Panc1 (cell line): Measurements from ENCODE around the gene SRSF2. TPM values are rescaled to one million over a fixed set of nuclear protein-coding genes. Genes with fewer than 3 reads are reported as not detected.
A peak's percentile ranks its signal among the peaks of the same experiment; 100 is the strongest.

ENCODE experiments used
- ATAC-seq: fragments of 200-7000 bp; cut with Tn5 transposase; 2 replicates; pipeline ENCODE4 v1.9.1; 2020; ENCODE audit warnings: mild to moderate bottlenecking, moderate library complexity
- BruUV-seq: library from RNA; stranded (reverse); fragments of 400-500 nt; replicated peaks from 2 replicates; lab custom pipeline; 2021; lab: Mats Ljungman, UMichigan
- CTCF ChIA-PET: fragments of 300-600 bp; sonication (Branson Sonifier 250); formaldehyde crosslinking; loops from one replicate; lab custom pipeline; 2022; ENCODE audit warnings: antibody characterized with exemption; lab: Charles Lee
- POLR2A ChIA-PET: fragments of 300-600 bp; sonication (Branson Sonifier 250); formaldehyde crosslinking; loops from one replicate; lab custom pipeline; 2022; ENCODE audit warnings: antibody characterized with exemption; lab: Charles Lee
- DNase-seq: peaks from one replicate; pipeline ENCODE4 v3.0.0-alpha.2; 2010; ENCODE audit warnings: low read depth, low spot score
- H3K27ac ChIP-seq: 2 replicates; pipeline ENCODE4 v1.5.1; 2011; ENCODE audit warnings: mild to moderate bottlenecking, low read length, inconsistent platforms
- H3K27me3 ChIP-seq: fragments of 200-500 bp; sonication (Bioruptor generic); 2 replicates; pipeline ENCODE4 v1.6.0; 2014; ENCODE audit warnings: low read length, inconsistent platforms; ENCODE audit not compliant: control insufficient read depth, insufficient read depth
- H3K36me3 ChIP-seq: fragments of 200-500 bp; sonication (Bioruptor generic); 2 replicates; pipeline ENCODE4 v1.5.1; 2014; ENCODE audit warnings: inconsistent platforms, mild to moderate bottlenecking, low read length, moderate library complexity; ENCODE audit not compliant: control insufficient read depth, insufficient read depth
- H3K4me1 ChIP-seq: 2 replicates; pipeline ENCODE4 v1.5.1; 2011; ENCODE audit warnings: inconsistent platforms, mild to moderate bottlenecking, low read length, moderate library complexity; ENCODE audit not compliant: control insufficient read depth, insufficient read depth
- H3K4me3 ChIP-seq, 2 experiments: 2 replicates each; pipeline ENCODE4 v1.5.1; 2011 to 2012; ENCODE audit warnings: low read depth in 2 of 2, low read length in 2 of 2, mild to moderate bottlenecking in 2 of 2, inconsistent platforms in 1 of 2, moderate library complexity in 1 of 2
- H3K9me3 ChIP-seq: fragments of 200-500 bp; sonication (Bioruptor generic); 2 replicates; pipeline ENCODE4 v1.5.1; 2014; ENCODE audit warnings: low read depth, mild to moderate bottlenecking, inconsistent platforms, low read length, moderate library complexity; ENCODE audit not compliant: control insufficient read depth, insufficient read depth
- CTCF ChIP-seq: fragments of 450-650 bp; IDR thresholded peaks from 2 replicates; pipeline ENCODE4 v1.5.1; 2017; ENCODE audit warnings: mild to moderate bottlenecking
- POLR2AphosphoS5 ChIP-seq: IDR thresholded peaks from 2 replicates; pipeline ENCODE4 v1.6.1; 2012; ENCODE audit warnings: mild to moderate bottlenecking, low read depth, low read length, moderate library complexity
- REST ChIP-seq, 2 experiments: IDR thresholded peaks; 2 replicates each; pipeline ENCODE4 v1.6.1; 2011 to 2012; ENCODE audit warnings: low read depth in 2 of 2, control low read depth in 1 of 2, low read length in 1 of 2, mild to moderate bottlenecking in 1 of 2, moderate library complexity in 1 of 2; ENCODE audit not compliant: insufficient read depth in 1 of 2
- SIN3A ChIP-seq: IDR thresholded peaks from 2 replicates; pipeline ENCODE4 v1.6.1; 2012; ENCODE audit warnings: low read depth, mild to moderate bottlenecking, low read length, moderate library complexity, borderline replicate concordance; ENCODE audit not compliant: insufficient read depth
- TCF7L2 ChIP-seq: IDR thresholded peaks from 2 replicates; pipeline ENCODE4 v1.6.1; 2011; ENCODE audit warnings: mild to moderate bottlenecking, low read depth, low read length, inconsistent platforms
- in situ Hi-C: cut with HindIII; loops from 2 replicates; pipeline ENCODE4 v1.10.0; 2016; ENCODE audit warnings: low sequenced_read_pairs, low pct_unique_long_range_greater_than_20kb
- intact Hi-C: fragments of 100-400 bp; cut with micrococcal nuclease; formaldehyde crosslinking; loops from one replicate; pipeline ENCODE4 v1.10.0; 2022; ENCODE audit not compliant: unreplicated experiment
- total RNA-seq: library from RNA; stranded (reverse); gene quantifications from one replicate; pipeline ENCODE4 v1.2.1, GENCODE V29; 2021; ENCODE audit not compliant: unreplicated experiment

Gene SRSF2
- total RNA-seq, 1 experiment from 2014 or later: 436 TPM

GRCh38 chr17:76752006-76752405 lies 14.9 kb upstream of the SRSF2 start:
- no peak for TF ChIP-seq REST (IDR thresholded peaks at IDR 0.05; ENCODE audit: insufficient read depth in 1 of 2, low read depth in 2 of 2, low read length in 1 of 2)
- TF ChIP-seq TCF7L2: no peak
- TF ChIP-seq POLR2AphosphoS5: no peak
- TF ChIP-seq CTCF: no peak
- TF ChIP-seq SIN3A: no peak
- TSS peak; percentile 34 for BruUV-seq
- no peaks in the 10 kb centered on the region for H3K9me3 ChIP-seq
- in situ Hi-C loops (no loop called here), intact Hi-C loops (no loop called here)
- POLR2A ChIA-PET: no interaction called here
- H3K27ac ChIP-seq: no peak overlapping the region
- CTCF ChIA-PET: interaction anchor here (0.7 kb wide), 1 partner anchor 43 kb away, joined by 4 read pairs; no protein-coding TSS in a partner anchor
- H3K36me3 ChIP-seq: no peaks in the 10 kb centered on the region; the same call in 1 of the 2 replicates
- no peaks in the 10 kb centered on the region for H3K27me3 ChIP-seq
- no peak for DNase-seq
- ATAC-seq: no peak
- no peaks in the 10 kb centered on the region for H3K4me1 ChIP-seq
- no peak overlapping the region for H3K4me3 ChIP-seq

GRCh38 chr17:76751416-76751993 lies 14.4 kb upstream of the SRSF2 start:
- Histone ChIP-seq H3K27me3 (no peaks in the 10 kb centered on the region), H3K27ac (no peak overlapping the region), H3K4me3 (no peak overlapping the region), H3K4me1 (no peaks in the 10 kb centered on the region), H3K9me3 (no peaks in the 10 kb centered on the region), H3K36me3 (no peaks in the 10 kb centered on the region; the same call in 1 of the 2 replicates)
- TF ChIP-seq TCF7L2: no peak
- no peak for TF ChIP-seq CTCF
- TF ChIP-seq SIN3A: no peak
- TF ChIP-seq REST (IDR thresholded peaks at IDR 0.05; ENCODE audit: insufficient read depth in 1 of 2, low read depth in 2 of 2, low read length in 1 of 2): no peak
- TF ChIP-seq POLR2AphosphoS5: no peak
- no peak for DNase-seq
- BruUV-seq: no TSS peak
- CTCF ChIA-PET: interaction anchor here (0.7 kb wide), 1 partner anchor 43 kb away, joined by 4 read pairs; no protein-coding TSS in a partner anchor
- intact Hi-C loops (no loop called here), in situ Hi-C loops (no loop called here)
- no peak for ATAC-seq
- POLR2A ChIA-PET: no interaction called here
